Activated CD8-positive, alpha-beta memory T cell treated with anti-CD3 and anti-CD28 coated beads, Interleukin-2, amount 50 U/mL, for 48 hours (primary cell): ENCODE measurements around the gene HOXA5.

Experiments
- DNase-seq: peaks from one replicate; pipeline ENCODE4 v3.0.0-alpha.2; 2020

The HOXA5 gene

DNA sequence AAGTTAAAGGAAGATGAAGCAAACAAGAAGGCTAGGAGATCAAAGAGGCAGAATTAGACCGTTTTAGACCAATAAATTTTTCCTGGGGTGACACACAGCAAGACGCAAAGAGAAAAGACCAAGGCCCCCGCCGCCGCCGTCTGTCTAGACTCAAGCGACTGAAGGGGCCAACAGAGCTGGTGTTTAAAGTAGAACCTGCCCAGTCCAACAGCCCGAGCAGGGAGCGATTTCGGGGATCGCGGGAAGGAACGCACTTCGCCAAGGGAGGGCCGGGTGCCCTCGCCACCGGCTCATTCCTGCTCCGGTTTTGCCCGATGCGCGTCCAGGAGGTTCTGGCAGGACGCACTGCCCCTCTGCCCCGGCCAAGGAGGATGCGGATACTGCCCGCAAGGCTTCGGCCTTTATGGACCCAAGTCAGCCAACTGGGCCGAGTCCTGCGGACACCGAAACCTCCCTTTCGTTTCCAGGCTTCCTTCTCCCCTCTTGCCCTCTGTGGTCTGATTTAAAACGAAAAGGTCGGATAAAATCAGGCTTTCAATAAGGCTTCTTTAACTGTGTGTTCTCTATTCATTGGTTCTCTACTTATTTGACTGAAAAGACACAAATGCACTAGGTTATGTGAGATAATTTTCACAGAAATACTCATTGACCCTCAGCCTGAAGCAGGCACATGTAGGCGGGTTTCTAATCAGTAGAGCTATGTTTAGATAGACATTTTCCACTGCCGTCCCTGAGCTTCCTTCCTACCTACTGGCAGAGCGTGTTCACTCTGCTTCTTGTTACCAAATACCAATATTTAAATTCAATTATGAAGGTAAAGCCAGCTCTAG lies 15.2 kb upstream of the HOXA5 start:
- DNase-seq = peak; percentile 57

- DNase-seq = peak; percentile 50
Observed at GRCh38 chr7:27157702-27158431, 14.4 kb upstream of the HOXA5 start.

DNA sequence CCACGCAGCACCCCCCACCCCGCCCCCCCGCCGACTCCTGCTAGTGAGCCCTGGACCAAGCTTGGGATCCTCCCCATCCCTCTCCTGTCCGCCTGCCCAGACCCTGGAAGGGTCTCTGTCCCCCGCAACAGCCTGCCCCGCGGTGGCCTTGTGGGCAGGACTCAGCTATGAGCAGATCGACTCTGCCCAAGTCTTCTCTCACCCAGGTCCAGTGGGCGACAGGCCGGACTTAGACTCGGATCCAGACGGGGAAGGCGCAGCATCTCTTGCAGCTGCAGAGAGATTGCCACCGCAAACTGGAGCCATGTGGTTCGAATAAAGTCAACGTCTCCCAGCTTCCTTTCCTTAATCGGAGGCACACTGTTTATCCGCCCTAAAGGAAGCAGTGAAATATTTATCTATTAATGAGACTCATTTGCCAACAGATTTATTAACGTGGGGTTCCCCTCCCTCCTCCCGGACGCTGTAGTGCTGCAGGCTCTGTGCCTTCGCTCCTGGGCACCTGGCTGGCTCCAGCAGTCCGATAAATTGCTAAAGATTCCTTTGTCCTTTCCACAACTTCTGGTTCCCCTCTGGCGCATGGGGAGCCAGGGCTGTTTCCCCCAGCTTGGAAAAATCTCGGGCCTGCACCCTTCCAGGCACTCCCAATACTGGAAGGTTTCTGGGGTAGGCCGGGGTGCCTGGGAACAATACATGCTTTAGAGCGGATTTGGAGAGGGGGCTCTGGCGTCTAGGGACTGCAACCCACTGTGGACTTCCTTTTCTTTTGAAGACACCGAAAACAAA lies 13.6 kb upstream of the HOXA5 start:
- peak; percentile 57 for DNase-seq

GRCh38 chr7:27156508-27156898 lies 13.0 kb upstream of the HOXA5 start, which contains the start of gene HOXA7:
HOXA7 (minus strand) TSS chr7:27156675; CDS start chr7:27156545, 130 bp downstream.
- peak; percentile 54 for DNase-seq

DNA sequence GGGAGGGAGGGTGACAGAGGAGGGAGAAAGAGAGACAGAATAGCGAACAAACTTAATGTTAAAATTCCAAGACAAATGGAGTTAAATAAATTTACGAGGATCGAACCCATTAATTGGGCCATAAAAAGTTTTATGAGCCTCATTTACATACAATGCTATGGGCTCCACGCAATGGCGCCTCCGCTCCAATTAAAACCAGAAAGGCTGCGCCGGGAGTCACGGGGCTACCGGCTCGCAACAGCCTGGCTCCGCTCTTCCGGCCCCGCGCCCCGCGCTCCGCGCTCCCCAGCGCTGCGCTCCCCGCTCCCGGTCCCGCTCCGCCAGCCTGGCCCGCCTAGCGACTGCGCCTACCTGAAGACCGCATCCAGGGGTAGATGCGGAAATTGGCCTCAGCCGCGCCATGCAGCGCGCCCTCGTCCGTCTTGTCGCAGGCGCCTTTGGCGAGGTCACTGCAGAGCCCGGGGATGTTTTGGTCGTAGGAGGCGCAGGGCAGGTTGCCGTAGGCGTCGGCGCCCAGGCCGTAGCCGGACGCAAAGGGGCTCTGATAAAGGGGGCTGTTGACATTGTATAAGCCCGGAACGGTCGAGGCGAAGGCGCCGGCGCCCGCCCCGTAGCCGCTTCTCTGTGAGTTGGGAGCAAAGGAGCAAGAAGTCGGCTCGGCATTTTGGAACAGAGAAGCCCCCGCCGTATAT lies 12.5 kb upstream of the HOXA5 start:
- peak; percentile 60 for DNase-seq

- peak; percentile 66 for DNase-seq
Observed at GRCh38 chr7:27154901-27155815, 11.7 kb upstream of the HOXA5 start.

DNA sequence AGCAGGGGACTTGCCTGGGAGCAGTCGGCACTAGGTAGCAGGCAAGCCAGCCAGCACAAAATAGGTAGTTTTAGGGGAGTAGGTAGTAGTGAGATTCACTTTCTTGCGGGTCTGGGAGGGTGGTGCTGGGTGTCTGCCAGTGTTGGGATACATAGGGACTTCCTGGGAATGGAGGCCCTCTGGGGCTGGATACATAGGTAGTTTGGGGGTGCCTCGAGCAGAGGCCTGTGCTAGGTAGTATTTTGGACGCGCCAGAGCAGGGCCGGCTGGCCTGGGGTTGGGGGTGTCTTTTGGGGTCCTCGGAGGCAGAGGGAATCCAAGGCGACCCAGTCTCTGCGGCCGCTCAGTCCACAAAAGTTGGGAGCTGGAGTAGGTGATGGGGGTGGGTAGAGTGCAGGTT lies 10.9 kb upstream of the HOXA5 start:
- DNase-seq = peak; percentile 49

DNA sequence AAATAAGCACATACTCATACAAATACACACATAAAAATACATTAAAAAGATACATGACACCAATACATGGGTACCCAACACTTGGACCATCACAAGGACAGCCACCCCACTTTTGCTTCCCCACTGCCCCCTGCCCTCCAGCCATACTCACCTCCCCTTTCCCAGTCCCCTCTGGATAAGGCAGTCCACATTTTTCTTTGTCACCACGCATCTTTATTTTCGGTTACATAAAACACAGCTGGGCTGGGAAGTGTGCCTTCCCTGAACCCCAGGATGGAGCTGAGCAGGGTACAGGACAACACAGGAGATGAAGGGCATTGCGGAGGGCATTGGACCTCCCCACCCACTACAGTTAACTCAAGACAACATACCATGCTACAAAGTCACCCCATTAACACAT lies 10.0 kb upstream of the HOXA5 start:
- DNase-seq = no peak

GRCh38 chr7:27152816-27153442 lies 9.4 kb upstream of the HOXA5 start:
- peak; percentile 52 for DNase-seq

- peak; percentile 56 for DNase-seq
Observed at GRCh38 chr7:27151931-27152815, 8.7 kb upstream of the HOXA5 start, which contains the start of gene HOXA3. HOXA3 (minus strand) TSS chr7:27152583; CDS start chr7:27110640, 41,943 bp downstream.

DNA sequence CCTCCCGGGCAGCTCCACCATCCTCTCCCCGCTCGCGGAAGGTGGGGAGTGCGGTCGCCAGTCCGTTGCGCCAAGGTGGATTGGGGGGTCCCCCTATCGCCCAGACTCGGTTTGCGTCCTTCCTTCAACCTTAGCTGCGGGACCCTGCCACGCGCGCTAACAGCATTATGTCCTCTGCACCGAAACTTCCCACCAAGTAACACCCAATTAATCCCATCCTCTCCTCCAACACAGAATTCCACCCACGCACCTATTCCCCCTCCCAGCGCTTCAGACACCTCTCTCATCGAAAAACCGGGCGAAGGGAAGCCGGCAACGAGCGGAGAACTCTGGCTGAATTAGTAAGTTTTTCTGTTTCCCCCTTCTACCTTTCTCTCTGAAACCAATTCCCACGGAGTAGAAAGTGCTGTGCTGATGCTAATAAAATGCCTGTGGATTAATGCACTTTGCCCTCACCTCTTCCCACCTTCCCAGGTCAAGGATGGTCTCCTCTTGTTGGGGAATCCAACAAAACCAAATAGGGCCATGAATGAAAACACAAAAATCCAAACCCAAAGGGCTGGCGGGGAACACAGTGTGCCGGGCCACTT lies 8.0 kb upstream of the HOXA5 start:
- peak; percentile 56 for DNase-seq

- DNase-seq = peak; percentile 83
Observed at GRCh38 chr7:27150568-27151340, 7.3 kb upstream of the HOXA5 start.

DNA sequence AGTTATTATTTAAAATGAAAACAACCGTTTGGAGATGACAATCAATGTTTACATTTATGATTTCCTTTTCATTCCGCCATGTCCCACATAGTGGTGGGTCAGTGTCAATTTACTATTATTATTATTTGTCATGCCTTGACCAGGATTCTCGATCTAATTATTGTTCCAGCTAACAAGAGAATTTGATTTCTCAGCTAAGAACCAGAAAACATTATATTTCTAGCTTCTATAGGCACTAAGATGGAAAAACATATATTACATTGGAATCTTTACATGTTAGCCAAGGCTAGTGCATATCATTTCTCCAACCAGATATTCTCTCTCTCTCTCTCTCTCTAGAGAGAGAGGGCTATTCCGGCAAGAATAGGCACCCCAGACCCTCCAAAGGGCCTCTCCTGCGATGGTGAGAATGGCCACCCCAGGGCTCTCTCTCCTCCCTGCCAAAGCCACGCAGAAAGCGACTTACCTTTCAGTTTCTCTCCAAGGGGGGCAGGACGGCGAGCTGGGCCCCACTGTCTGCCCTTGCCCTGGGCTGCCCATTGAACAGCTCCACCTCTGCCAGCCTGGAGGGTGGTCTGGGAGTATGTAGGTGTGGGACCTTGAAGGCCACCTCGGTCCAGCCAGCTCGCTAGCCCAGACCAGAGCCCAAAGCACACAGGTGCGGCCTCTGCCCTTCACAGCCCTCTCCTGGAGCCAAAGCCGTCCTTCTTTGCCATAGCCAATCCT lies 6.5 kb upstream of the HOXA5 start:
- DNase-seq = peak; percentile 51

DNA sequence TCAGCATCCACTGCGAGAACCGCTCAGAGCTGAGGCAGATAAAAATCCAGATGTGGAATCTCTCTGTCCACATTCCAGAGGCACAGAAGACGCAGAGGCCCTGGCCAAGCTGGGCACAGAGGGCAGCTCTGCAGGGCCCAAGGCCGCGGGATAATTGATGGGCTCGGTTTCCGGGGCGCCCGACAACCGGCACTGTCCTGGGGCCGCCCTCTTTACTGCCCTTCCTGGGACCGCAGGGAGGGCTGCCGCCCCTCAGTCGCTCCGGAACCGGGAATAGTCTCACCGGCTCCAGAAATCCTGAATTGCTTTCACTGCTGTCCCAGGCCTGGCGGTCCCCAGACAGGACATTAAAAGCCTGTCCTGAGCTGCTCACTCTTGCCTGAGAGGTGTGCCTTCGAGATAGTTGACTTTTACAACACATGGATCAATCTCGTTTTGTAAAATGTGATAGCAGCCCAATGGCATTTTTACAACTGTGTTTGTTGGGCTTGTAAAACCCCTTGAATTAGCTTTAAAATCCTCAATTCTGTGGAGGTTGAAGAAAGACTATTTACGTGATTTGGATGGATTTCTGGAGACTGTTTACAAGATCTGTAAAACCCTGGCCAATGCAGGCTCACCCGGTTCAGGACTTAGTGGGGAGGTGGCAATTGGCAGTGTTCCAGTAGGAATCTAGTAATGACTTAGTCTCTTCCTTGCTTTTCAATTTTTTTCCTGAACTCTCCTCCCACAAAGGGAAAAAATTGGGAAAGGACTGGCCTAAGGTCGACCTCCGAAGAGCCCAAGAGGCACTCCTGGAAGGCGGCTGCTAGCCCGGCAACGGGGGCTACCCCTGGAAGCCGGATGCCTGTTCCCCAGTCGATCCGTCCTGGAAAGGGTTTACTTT lies 5.5 kb upstream of the HOXA5 start:
- peak; percentile 48 for DNase-seq

GRCh38 chr7:27148031-27148755 lies 4.7 kb upstream of the HOXA5 start:
- peak; percentile 46 for DNase-seq
